NCI-H510A (cell line): ENCODE data around the gene CD151.

Experiments
- DNase-seq: peaks from one replicate; lab custom pipeline; 2025; lab: John Stamatoyannopoulos, UW

Gene CD151

GRCh38 chr11:832529-833113 is at the start of gene CD151:
TSS of gene CD151 (plus strand) at chr11:832952. CDS start at chr11:836070, 3,118 bp downstream.
- DNase-seq: peak; percentile 58

DNA sequence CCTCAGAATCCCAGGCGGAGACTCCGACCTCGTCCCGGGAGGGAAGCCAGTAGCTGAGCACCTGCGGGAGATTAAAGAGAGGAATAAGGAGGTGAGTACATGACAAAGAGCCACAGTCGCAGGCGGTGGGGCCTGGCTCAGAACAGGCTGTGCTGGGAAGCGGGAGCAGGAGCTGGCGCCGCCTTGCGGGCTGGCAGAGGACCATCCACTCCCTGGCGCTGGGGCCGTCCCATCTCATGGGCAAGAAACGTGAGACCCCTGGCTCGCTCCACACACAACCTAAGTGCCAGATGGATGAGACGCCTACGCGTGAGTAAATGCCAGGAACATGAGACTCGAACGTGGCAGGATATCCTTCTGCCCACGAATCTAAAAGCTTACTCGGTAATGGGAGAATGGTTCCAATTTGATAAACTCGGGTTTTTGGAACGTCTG is 49.2 kb upstream of the CD151 start:
- peak; percentile 42 for DNase-seq

GRCh38 chr11:786235-787083 is 46.3 kb upstream of the CD151 start:
- DNase-seq: no peak

GRCh38 chr11:787084-787675 is 45.6 kb upstream of the CD151 start:
- no peak for DNase-seq

DNA sequence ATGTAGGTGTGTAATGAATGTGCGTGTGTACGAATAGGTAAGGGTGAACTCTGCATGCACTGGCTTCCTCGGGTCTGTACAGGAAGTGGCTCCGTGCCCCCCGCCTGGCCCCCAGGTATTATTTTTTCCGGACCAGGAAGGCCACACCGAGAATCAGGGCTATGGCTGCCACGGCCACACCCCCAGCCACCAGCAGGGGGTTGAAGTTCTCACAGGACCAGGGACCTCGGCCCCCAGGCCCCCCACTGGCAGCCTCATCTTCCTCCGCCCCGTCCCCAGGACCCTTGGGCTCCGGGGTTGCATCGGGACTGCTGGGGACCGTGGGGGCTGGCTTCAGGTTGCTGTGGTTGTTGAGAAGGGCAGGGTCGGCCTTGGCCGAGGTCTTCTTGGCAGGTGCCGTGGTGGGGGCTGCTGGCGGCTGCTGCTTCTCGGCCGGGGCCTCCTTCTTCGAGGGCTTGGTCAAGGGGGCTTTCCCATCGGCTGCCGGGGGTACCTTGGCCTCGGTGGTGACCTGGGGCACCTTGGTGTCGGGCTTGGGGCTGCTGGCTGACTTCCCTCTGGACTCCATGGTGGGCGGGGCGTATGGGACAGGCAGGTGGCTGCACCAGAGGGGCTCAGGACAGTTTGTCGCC is 44.6 kb upstream of the CD151 start:
- no peak for DNase-seq

GRCh38 chr11:788953-789940 is 43.5 kb upstream of the CD151 start:
- no peak for DNase-seq

DNA sequence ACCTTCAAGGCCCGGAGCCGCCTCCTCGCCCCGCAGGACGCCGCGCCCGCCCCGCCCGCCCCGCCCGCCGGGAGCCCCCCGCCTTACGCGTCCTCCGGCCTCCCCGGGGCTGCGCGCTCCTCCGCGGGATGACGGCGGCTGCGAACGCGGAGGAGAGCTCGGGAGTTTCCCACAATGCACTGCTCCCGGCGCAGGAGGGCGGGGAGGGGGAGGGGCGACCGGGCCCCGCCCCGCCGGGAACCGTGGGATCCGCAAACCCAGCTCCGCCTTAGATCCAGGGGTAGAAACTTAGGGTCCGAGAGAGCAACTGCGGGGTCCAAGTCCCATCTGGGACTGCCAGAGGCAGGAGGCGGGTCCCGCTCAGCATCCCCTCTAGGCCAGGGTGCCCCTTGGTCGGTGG is 42.8 kb upstream of the CD151 start, which contains the start of gene CEND1:
CEND1 (minus strand) TSS at position 148 of the 400 bp plus-strand sequence. CDS start 1,514 bp downstream, outside the sequence.
- DNase-seq: no peak

DNA sequence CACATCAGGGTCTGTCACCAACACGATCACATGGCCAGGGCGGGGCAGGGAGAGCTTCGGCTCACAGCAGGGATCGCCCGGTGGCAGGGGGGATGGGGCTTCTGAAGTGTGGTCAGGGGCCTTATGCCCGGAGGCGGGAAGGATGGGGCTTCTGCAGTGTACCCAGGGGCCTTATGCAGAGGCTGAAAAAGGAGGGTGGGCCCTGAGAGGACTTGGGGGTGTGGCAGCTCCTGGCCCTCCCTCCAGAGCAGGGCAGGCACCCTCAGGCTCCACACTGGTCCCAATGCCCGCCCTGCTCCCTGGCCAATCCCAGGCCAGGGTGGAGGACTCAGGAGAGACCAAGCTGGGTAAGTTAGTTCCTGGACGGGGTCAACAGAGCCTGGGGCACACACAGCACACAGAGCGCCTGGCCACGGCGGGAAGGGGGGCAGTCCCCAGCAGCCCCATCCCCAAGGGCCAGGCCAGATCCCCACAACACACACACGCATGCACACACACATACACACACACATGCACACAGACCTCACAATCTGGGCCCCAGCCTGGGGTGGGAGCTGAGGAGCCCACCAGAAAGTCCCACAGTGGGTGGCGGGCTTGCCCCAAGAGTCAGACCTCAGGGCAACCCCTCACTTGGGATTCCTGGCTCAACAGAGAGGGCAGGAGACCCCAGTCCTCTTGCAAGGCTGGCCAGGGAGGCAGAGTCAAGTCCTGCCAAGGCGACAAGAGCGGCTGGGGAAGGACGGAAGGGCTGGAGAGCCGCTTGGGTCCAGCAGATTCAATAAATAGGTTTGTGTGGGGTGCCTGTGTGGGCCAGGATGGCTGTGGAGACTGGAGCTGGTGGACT is 41.8 kb upstream of the CD151 start:
- no peak for DNase-seq

GRCh38 chr11:791658-792534 is 40.9 kb upstream of the CD151 start:
- no peak for DNase-seq

DNA sequence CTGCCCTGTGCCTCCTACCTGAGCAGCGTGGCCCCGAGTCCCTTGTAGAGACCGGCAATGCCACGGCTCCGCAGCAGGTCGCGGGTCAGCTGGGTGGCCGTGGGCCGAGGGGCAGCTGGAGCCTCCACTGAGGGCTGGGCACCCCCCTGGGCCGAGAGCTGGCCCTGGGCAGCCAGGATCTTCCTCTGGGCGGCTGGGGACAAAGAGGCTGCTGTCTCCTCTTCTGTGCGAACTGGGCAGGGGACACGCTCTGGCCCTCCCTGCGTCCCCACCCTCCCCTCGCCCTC is 40.3 kb upstream of the CD151 start:
- DNase-seq: no peak

- DNase-seq: peak; percentile 65
These were observed 39.9 kb upstream of the CD151 start for GRCh38 chr11:792873-793272.

- DNase-seq: no peak
These were observed 39.2 kb upstream of the CD151 start for GRCh38 chr11:793556-793955.

GRCh38 chr11:794013-794765 is 38.6 kb upstream of the CD151 start:
- DNase-seq: no peak

GRCh38 chr11:794766-795633 is 37.8 kb upstream of the CD151 start:
- no peak for DNase-seq

GRCh38 chr11:795634-796564 is 36.9 kb upstream of the CD151 start:
- peak; percentile 67 for DNase-seq

DNA sequence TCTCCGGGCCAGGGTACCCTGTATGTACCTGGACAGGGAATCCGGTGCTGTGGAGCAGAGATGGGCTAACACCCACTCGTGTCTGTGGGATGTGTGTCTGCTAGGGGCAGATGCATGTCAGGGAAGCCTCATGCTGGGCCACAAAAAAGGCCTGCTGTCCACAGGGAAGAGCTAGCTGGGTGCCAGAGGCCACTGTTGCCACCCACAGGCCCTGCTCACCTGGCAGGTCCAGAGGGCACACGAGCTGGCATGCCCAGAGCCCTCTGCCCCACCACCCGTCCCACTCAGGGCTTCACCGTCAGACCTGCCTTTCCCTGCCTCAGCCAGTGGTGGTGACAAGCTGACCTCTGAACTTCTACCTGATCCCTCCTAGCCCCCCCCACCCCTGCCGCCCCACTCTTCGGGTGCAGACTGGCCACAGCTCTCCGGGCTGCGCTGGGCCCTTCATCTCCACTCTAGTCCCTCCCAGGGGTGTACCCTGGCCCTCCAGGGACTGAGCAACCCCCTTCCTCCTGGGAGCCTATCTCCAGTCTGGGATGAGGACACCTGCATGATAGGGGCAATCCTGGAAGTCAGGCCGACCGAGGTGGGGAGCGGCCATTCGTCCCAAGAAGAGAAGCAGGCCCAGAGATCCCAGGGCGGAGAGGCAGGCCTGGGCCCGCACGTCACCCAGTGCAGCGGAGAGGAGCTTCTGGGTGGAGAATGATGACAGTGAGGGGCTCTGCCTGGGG is 36.0 kb upstream of the CD151 start:
- DNase-seq: no peak
